Stimulated activated CD8-positive, alpha-beta memory T cell treated with anti-CD3 and anti-CD28 coated beads, Interleukin-12 subunit alpha, Interleukin-12 subunit beta, amount 100 ng/mL, for 4 hours (primary cell): ENCODE measurements around the gene PDC.
"Not testable (repeated sequence)": the region's sequence is repeated elsewhere in the genome, so short reads cannot be mapped to it uniquely, and the experiment has no call there.

ENCODE experiments used
- DNase-seq: peaks from one replicate; pipeline ENCODE4 v3.0.0-alpha.2; 2020; ENCODE audit warnings: low read depth

The PDC gene

GRCh38 chr1:186465946-186466345 lies 5.0 kb upstream of the PDC start:
- DNase-seq = no peak

DNA sequence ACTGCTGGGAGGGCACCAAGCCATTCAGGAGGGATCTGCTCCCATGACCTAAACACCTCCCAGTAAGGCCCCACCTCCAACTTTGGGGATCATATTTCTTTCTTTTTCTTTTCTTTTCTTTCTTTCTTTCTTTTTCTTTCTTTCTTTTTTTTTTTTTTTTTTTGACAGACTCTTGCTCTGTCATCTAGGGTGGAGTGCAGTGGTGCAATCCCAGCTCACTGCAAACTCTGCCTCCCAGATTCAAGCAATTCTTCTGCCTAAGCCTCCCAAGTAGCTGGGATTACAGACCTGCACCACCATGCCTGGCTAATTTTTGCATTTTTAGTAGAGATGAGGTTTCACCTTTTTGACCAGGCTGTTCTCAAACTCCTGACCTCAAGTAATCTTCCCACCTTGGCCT lies 4.6 kb upstream of the PDC start:
- DNase-seq = not testable (repeated sequence)

- no peak for DNase-seq
Observed at GRCh38 chr1:186463926-186464325, 3.0 kb upstream of the PDC start.

- no peak for DNase-seq
Observed at GRCh38 chr1:186463511-186463910, 2.6 kb upstream of the PDC start.

DNA sequence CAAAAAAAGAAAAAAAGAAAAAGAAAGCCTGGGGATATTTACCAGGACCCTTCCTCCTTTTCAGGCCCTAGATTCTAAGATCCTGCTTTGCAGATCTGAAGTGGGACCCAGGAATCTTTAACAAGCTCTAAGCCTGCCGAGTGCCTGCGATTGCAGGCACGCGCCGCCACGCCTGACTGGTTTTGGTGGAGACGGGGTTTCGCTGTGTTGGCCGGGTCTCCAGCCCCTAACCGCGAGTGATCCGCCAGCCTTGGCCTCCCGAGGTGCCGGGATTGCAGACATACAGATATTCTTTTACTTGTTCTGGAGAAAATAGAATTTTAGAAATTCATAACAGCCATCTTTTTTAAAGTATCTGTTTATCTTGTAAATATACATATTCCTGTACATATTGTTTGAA lies 1.8 kb downstream of the PDC start:
- DNase-seq = not testable (repeated sequence)

DNA sequence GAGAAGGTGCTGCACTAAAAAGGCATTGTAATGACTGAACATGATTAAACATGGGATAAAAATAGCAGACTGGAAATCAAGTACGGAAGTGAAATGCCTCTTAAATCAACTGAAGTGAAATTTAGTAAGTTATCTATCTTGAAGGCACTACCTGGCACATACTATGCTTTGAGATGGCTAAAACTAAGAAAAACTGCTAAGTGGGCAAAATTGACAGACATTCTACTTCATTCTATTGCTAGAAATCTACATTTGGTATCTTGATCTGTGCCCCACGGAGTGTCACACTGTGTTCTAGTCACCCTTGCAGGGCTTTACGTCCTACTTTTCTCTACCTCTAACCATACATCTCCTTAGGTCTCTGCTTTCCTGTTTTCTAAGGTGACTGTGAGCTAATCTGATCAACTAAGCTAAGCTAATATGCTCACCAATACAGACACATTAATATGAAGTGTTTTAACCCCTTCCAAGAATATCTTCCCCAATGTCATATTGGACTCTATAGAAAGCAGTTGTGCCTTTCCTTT lies 4.1 kb downstream of the PDC start:
- no peak for DNase-seq

GRCh38 chr1:186454981-186455380 lies 5.9 kb downstream of the PDC start:
- DNase-seq = no peak

DNA sequence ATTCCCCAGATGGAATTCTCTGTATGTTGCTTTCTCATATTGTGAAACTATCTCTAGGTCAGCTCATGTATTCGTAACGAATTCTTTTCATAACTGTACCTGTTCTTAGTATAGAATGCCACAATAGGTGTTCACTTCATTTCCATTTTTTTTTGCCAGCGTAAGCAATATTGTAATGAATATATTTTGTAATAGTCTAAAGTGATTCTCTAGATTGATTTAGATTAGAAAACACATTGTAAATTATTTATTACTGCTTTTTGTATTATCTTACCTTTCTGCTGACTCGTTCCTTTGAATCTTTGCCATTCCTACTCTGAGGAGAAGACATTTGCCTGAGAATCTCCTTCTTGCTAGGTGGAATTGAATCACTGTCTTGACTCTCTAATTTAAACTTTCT lies 14.8 kb downstream of the PDC start:
- DNase-seq = no peak

DNA sequence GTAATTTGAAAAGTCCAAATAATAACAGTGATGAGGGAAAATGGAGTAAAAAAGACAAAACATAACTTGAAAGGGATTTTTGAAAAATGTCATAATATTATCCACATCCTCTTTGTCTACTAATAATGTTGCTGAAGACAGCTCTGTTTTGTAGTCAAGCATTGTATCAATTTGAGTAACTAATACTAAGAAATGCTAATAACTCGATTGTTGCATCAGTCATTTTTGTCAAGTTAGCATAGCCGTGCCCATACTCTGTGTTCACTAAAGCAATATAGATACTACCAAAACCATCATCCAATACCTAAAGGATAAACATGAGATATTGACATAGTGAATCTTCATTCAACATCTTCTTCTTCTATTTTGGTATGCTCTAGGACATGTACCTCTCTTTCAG lies 17.3 kb downstream of the PDC start:
- no peak for DNase-seq

GRCh38 chr1:186442651-186443375 lies 18.1 kb downstream of the PDC start:
- DNase-seq = no peak

GRCh38 chr1:186440584-186440983 lies 20.3 kb downstream of the PDC start:
- no peak for DNase-seq

- no peak for DNase-seq
Observed at GRCh38 chr1:186438567-186438966, 22.3 kb downstream of the PDC start.

- DNase-seq = no peak
Observed at GRCh38 chr1:186435336-186435735, 25.6 kb downstream of the PDC start.

DNA sequence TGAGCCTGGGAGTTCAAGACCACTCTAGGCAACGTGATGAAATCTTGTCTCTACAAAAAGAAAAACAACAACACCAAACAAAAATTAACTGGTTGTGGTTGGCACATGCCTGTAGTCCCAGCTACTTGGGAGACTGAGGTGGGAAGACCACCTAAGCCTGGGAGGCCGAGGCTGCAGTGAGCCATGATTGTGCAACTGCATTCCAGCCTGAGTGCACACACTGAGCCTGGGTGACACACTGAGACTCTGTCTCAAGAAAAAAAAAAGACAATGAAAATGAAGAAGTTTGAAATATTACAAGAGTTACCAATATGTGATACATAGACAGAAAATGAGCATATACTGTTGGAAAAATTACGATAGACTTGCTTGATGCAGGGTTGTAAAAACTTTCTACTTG lies 31.9 kb downstream of the PDC start:
- DNase-seq = no peak

GRCh38 chr1:186426118-186426517 lies 34.8 kb downstream of the PDC start:
- no peak for DNase-seq

GRCh38 chr1:186424539-186424938 lies 36.4 kb downstream of the PDC start:
- no peak for DNase-seq

DNA sequence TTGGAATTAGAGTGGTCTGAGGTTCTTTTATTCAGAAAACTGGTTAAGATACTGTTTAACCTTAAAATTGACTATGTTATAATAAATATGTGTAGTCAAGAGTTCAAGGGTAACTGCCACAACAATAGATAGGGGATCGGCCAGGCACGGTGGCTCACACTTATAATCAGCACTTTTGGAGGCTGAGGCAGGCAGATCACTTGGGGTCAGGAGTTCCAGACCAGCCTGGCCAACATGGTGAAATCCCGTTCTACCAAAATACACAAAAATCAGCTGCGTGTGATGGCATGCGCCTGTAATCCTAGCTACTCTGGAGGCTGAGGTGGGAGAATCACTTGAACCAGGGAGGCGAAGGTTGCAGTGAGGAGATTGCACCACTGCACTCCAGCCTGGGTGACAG lies 39.5 kb downstream of the PDC start:
- DNase-seq = no peak

DNA sequence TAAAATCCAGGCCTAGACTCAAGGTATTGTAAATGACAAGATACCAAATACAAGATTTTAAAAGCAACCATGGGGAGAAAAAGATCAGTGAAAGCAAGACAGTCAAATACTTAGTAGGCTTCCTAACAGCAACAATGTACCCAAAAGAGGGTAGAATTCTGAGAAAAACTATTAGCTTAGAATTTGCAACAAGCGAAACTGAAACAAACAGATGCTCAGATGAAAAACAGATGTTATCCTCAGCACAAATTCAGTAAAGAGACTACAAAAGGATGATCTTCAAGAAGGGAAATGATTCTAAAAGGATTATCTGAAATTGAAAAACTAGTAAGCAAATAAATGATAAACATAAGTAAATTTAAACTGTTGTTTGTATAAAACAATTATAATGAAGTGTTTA lies 40.0 kb downstream of the PDC start:
- DNase-seq = no peak

GRCh38 chr1:186420311-186420710 lies 40.6 kb downstream of the PDC start:
- no peak for DNase-seq

GRCh38 chr1:186418503-186418902 lies 42.4 kb downstream of the PDC start:
- DNase-seq = no peak

- DNase-seq = no peak
Observed at GRCh38 chr1:186413319-186413718, 47.6 kb downstream of the PDC start.

DNA sequence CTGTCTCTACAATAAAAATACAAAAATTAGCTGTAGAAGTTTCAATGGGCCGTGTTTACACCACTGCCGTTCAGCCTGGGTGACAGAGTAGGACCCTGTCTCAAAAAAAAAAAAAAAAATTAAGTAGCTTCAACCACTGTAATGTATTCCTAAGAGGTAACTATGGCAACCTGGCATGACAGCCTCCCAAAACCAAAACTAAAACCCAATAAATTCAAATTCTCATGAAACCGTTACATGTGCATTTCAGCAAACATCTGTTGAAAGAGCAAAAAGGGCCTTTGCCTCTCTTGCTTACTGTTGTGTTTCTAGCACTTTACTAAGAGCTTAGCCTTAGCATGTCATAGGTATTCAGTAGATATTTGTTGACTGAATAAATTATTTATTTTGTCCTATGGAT lies 51.8 kb downstream of the PDC start:
- no peak for DNase-seq

GRCh38 chr1:186404454-186405051 lies 56.4 kb downstream of the PDC start:
- no peak for DNase-seq

GRCh38 chr1:186403632-186404031 lies 57.3 kb downstream of the PDC start:
- DNase-seq = no peak
